Naive thymus-derived CD4-positive, alpha-beta T cell (primary cell): Measurements from ENCODE around the gene RCSD1. TPM values are rescaled to one million over a fixed set of nuclear protein-coding genes. Genes with fewer than 3 reads are reported as not detected.

Experiments used
- ATAC-seq: fragments of 150-1000 bp; cut with Tn5 transposase; 2 replicates; pipeline ENCODE4 v1.10.0; 2021; ENCODE audit warnings: mild to moderate bottlenecking, moderate library complexity
- CTCF ChIA-PET: fragments of 350-600 bp; sonication (Branson Sonifier 250); formaldehyde crosslinking; loops from one replicate; lab custom pipeline; 2021; ENCODE audit warnings: antibody characterized with exemption; lab: Charles Lee
- POLR2A ChIA-PET: fragments of 350-600 bp; sonication (Branson Sonifier 250); formaldehyde crosslinking; loops from one replicate; lab custom pipeline; 2021; ENCODE audit warnings: antibody characterized with exemption, inconsistent platforms; lab: Charles Lee
- DNase-seq, 9 donors: peaks; one replicate each; pipeline versions ENCODE4 v3.0.0 to v3.0.0-alpha.2; 2020 to 2022; ENCODE audit warnings: mixed read lengths in 1 of 9
- H3K27ac ChIP-seq: one replicate; pipeline ENCODE4 v1.7.0; 2013; ENCODE audit warnings: mild to moderate bottlenecking, low read depth, low read length, moderate library complexity
- H3K27me3 ChIP-seq, 2 donors: one replicate each; pipeline ENCODE4 v1.7.0; 2013; ENCODE audit warnings: low read length in 2 of 2, mild to moderate bottlenecking in 2 of 2, moderate library complexity in 2 of 2; ENCODE audit not compliant: control insufficient read depth in 2 of 2, insufficient read depth in 2 of 2
- H3K36me3 ChIP-seq, 3 experiments: 1 replicate in 2 of 3; 2 replicates in 1 of 3; pipeline ENCODE4 v1.7.0; 2013; ENCODE audit warnings: low read length in 3 of 3, mild to moderate bottlenecking in 3 of 3, moderate library complexity in 1 of 3; ENCODE audit not compliant: insufficient read depth in 3 of 3, control insufficient read depth in 2 of 3
- H3K4me1 ChIP-seq, 2 donors: one replicate each; pipeline ENCODE4 v1.7.0; 2013; ENCODE audit warnings: low read length in 2 of 2, mild to moderate bottlenecking in 2 of 2, moderate library complexity in 1 of 2; ENCODE audit not compliant: control insufficient read depth in 2 of 2, insufficient read depth in 2 of 2
- H3K4me3 ChIP-seq: 2 replicates; pipeline ENCODE4 v1.7.0; 2013; ENCODE audit warnings: mild to moderate bottlenecking, low read length
- H3K9me3 ChIP-seq, 3 experiments: 1 replicate in 2 of 3; 2 replicates in 1 of 3; pipeline ENCODE4 v1.7.0; 2013; ENCODE audit warnings: low read length in 3 of 3; ENCODE audit not compliant: control insufficient read depth in 2 of 3
- H3K27ac Mint-ChIP-seq, 9 donors: one replicate each; pipeline ENCODE4 v1.8.0; 2020 to 2022; ENCODE audit warnings: mixed read lengths in 9 of 9, mild to moderate bottlenecking in 8 of 9, moderate library complexity in 5 of 9, inconsistent platforms in 2 of 9
- H3K27me3 Mint-ChIP-seq, 5 donors: one replicate each; pipeline ENCODE4 v1.8.0; 2021 to 2022; ENCODE audit warnings: mixed read lengths in 5 of 5, mild to moderate bottlenecking in 1 of 5
- H3K36me3 Mint-ChIP-seq, 5 donors: one replicate each; pipeline ENCODE4 v1.8.0; 2020 to 2022; ENCODE audit warnings: mixed read lengths in 5 of 5, mild to moderate bottlenecking in 3 of 5, inconsistent platforms in 1 of 5
- H3K4me1 Mint-ChIP-seq, 7 donors: one replicate each; pipeline ENCODE4 v1.8.0; 2020 to 2022; ENCODE audit warnings: mixed read lengths in 7 of 7, mild to moderate bottlenecking in 3 of 7, inconsistent platforms in 1 of 7
- H3K4me3 Mint-ChIP-seq, 10 donors: one replicate each; pipeline ENCODE4 v1.8.0; 2020 to 2022; ENCODE audit warnings: mild to moderate bottlenecking in 10 of 10, mixed read lengths in 10 of 10, moderate library complexity in 6 of 10, inconsistent platforms in 2 of 10
- H3K9me3 Mint-ChIP-seq, 11 donors: one replicate each; pipeline ENCODE4 v1.8.0; 2020 to 2022; ENCODE audit warnings: mixed read lengths in 11 of 11, mild to moderate bottlenecking in 4 of 11, inconsistent platforms in 1 of 11, moderate library complexity in 1 of 11
- intact Hi-C, 2 donors: fragments of 100-400 bp; cut with micrococcal nuclease; formaldehyde crosslinking; loops; one replicate each; pipeline ENCODE4 v1.15.1; 2023
- polyA plus RNA-seq, 2 donors: library from polyadenylated mRNA; unstranded; fragments of 300-500 nt; fragmentation: Illumina TruSeq; gene quantifications; one replicate each; pipeline ENCODE4 v1.2.3, GENCODE V29; 2021
- total RNA-seq, 6 experiments: library from RNA in 5 of 6; stranded (reverse) in 5 of 6; gene quantifications; 1 replicate in 5 of 6; 2 replicates in 1 of 6; pipeline ENCODE4 v1.2.3 and lab custom pipeline; 2021 to 2026

Gene RCSD1
- total and polyA plus RNA-seq, 7 experiments from 2014 or later = 75.0 to 153 (median 135) TPM

DNA sequence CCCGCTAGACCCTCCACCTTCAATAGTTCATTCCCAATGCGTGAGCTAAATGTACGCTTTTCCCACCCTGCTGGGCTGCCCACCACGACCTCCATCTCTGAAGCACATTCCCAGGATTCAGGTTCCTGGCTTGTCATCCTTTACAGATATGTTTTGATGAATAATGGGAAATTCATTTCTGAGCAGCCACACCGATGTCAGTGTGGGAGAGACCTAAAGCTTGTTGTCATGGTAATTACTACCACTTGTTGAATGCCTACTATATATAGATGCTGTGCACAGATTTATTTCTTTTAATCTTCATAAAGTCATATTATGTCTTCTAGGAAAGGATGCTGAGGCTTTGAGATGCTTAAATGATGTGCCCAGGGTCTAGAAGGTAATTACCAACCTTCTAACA is 8.0 kb downstream of the RCSD1 start:
- DNase-seq = no peak
- H3K27ac Mint-ChIP-seq = peak overlapping the region; percentile 36 to 95 (median 86)
- no peak overlapping the region for H3K4me3 ChIP-seq
- H3K27me3 Mint-ChIP-seq = no peaks in the 10 kb centered on the region
- ATAC-seq = no peak
- no peaks in the 10 kb centered on the region for H3K9me3 ChIP-seq
- peak overlapping the region; percentile 14 to 92 (median 80) for H3K4me3 Mint-ChIP-seq
- ChIA-PET CTCF (interaction anchor here (1.2 to 9.8 kb wide), 10 partner anchors 10 to 77 kb away, joined by 4 to 283 read pairs (median 10); no protein-coding TSS in a partner anchor), POLR2A (interaction anchor here (1.3 to 16.0 kb wide), 7 partner anchors 10 to 77 kb away, joined by 6 to 276 read pairs (median 16); no protein-coding TSS in a partner anchor)
- H3K9me3 Mint-ChIP-seq = no peaks in the 10 kb centered on the region
- intact Hi-C loops = loop anchor here in 1 of 2 donors (10.0 kb wide), 1 partner anchor 167 kb away; no protein-coding TSS in a partner anchor
- H3K36me3 Mint-ChIP-seq = peaks cover 11 to 37% (median 32%) of the 10 kb centered on the region in 5 donors
- H3K36me3 ChIP-seq = peaks cover 11 to 48% (median 19%) of the 10 kb centered on the region in 3 experiments
- peaks cover 82 to 100% (median 94%) of the 10 kb centered on the region in 7 donors for H3K4me1 Mint-ChIP-seq
- H3K27ac ChIP-seq = peak overlapping the region; percentile 61
- H3K27me3 ChIP-seq = no peaks in the 10 kb centered on the region
- peaks cover 76 to 87% of the 10 kb centered on the region in 2 donors for H3K4me1 ChIP-seq

GRCh38 chr1:167640051-167640450 is 10.0 kb downstream of the RCSD1 start:
- ChIA-PET CTCF (interaction anchor here (0.9 to 9.8 kb wide), 2 partner anchors 38 to 48 kb away, joined by 3 to 283 read pairs; no protein-coding TSS in a partner anchor), POLR2A (interaction anchor here (0.6 to 16.0 kb wide), 2 partner anchors 35 to 43 kb away, joined by 3 to 276 read pairs; no protein-coding TSS in a partner anchor)
- Mint-ChIP-seq H3K27me3 (no peaks in the 10 kb centered on the region), H3K27ac (peak overlapping the region in 6 of 9 donors; percentile 20 to 76 (median 44)), H3K9me3 (no peaks in the 10 kb centered on the region), H3K4me3 (peak overlapping the region in 4 of 10 donors; percentile 34 to 84 (median 53)), H3K36me3 (peaks cover 5 to 25% (median 15%) of the 10 kb centered on the region in 5 donors), H3K4me1 (peaks cover 80 to 100% (median 94%) of the 10 kb centered on the region in 7 donors)
- peaks cover 75 to 77% of the 10 kb centered on the region in 2 donors for H3K4me1 ChIP-seq
- no peaks in the 10 kb centered on the region for H3K27me3 ChIP-seq
- H3K9me3 ChIP-seq = no peaks in the 10 kb centered on the region
- peaks cover 11 to 43% (median 20%) of the 10 kb centered on the region in 3 experiments for H3K36me3 ChIP-seq
- DNase-seq = no peak
- intact Hi-C loops = no loop called here
- no peak for ATAC-seq
- H3K27ac ChIP-seq = peak overlapping the region; percentile 10
- no peak overlapping the region for H3K4me3 ChIP-seq

- intact Hi-C loops = no loop called here
- Mint-ChIP-seq H3K9me3 (no peaks in the 10 kb centered on the region), H3K27ac (peak overlapping the region; percentile 37 to 83 (median 76)), H3K4me1 (peaks cover 79 to 99% (median 93%) of the 10 kb centered on the region in 7 donors), H3K36me3 (peaks cover 5 to 27% (median 25%) of the 10 kb centered on the region in 5 donors), H3K4me3 (peak overlapping the region; percentile 16 to 72 (median 56)), H3K27me3 (no peaks in the 10 kb centered on the region)
- peak overlapping the region; percentile 0 for H3K27ac ChIP-seq
- ChIA-PET CTCF (interaction anchor here (0.5 to 1.6 kb wide), 3 partner anchors 41 to 336 kb away, joined by 3 to 8 read pairs (median 3); no protein-coding TSS in a partner anchor), POLR2A (interaction anchor here (0.6 to 16.0 kb wide), 7 partner anchors 9 to 59 kb away, joined by 3 to 276 read pairs (median 4); partner anchors contain the start of gene RCSD1)
- no peaks in the 10 kb centered on the region for H3K27me3 ChIP-seq
- ATAC-seq = peak; percentile 50
- H3K4me1 ChIP-seq = peaks cover 68 to 75% of the 10 kb centered on the region in 2 donors
- no peaks in the 10 kb centered on the region for H3K9me3 ChIP-seq
- peaks cover 6 to 39% (median 20%) of the 10 kb centered on the region in 3 experiments for H3K36me3 ChIP-seq
- DNase-seq = peak in 2 of 9 donors; percentile 23 to 26
- peak overlapping the region; percentile 9 for H3K4me3 ChIP-seq
Measured at GRCh38 chr1:167641786-167642500, 11.9 kb downstream of the RCSD1 start.

GRCh38 chr1:167642501-167642826 is 12.4 kb downstream of the RCSD1 start:
- H3K27me3 Mint-ChIP-seq = no peaks in the 10 kb centered on the region
- ATAC-seq (no peak), DNase-seq (no peak)
- peaks cover 5 to 25% (median 25%) of the 10 kb centered on the region in 5 donors for H3K36me3 Mint-ChIP-seq
- H3K4me1 Mint-ChIP-seq = peaks cover 76 to 97% (median 88%) of the 10 kb centered on the region in 7 donors
- H3K9me3 ChIP-seq = no peaks in the 10 kb centered on the region
- peak overlapping the region; percentile 9 for H3K4me3 ChIP-seq
- ChIA-PET CTCF (interaction anchor here (0.5 to 1.6 kb wide), 2 partner anchors 42 to 336 kb away, joined by 3 to 8 read pairs; no protein-coding TSS in a partner anchor), POLR2A (interaction anchor here (0.6 to 16.0 kb wide), 7 partner anchors 8 to 59 kb away, joined by 3 to 276 read pairs (median 4); partner anchors contain the start of gene RCSD1)
- no peaks in the 10 kb centered on the region for H3K27me3 ChIP-seq
- H3K9me3 Mint-ChIP-seq = no peaks in the 10 kb centered on the region
- H3K36me3 ChIP-seq = peaks cover 6 to 39% (median 20%) of the 10 kb centered on the region in 3 experiments
- H3K27ac Mint-ChIP-seq = peak overlapping the region; percentile 37 to 83 (median 76)
- peaks cover 63 to 70% of the 10 kb centered on the region in 2 donors for H3K4me1 ChIP-seq
- intact Hi-C loops = no loop called here
- peak overlapping the region in 9 of 10 donors; percentile 38 to 72 (median 57) for H3K4me3 Mint-ChIP-seq
- peak overlapping the region; percentile 0 for H3K27ac ChIP-seq

DNA sequence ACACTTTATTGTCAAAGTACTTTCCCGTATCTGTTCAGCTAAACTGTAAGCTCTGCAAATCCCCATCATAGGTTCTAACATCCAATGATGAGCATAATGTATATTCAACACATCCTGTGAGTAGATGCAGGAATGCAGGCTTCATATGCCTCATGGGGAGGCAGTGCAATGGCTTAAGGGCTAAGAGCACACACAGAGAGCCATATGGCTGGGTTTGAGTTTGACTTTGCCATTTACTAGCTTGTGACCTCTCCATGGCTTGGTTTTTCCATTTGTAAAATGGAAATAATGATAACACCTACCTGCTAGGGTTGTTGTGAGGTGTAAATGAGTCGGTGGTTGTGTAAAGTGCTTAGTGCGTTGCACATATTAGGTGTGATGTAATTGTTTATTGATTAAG is 13.4 kb downstream of the RCSD1 start:
- ChIA-PET CTCF (interaction anchor here (0.6 to 2.0 kb wide), 2 partner anchors 43 to 44 kb away, joined by 7 read pairs; no protein-coding TSS in a partner anchor), POLR2A (no interaction called here)
- Histone ChIP-seq H3K27me3 (no peaks in the 10 kb centered on the region), H3K4me3 (no peak overlapping the region), H3K36me3 (peaks cover 6 to 36% (median 20%) of the 10 kb centered on the region in 3 experiments), H3K4me1 (peaks cover 57 to 68% of the 10 kb centered on the region in 2 donors), H3K9me3 (no peaks in the 10 kb centered on the region), H3K27ac (no peak overlapping the region)
- peaks cover 72 to 95% (median 85%) of the 10 kb centered on the region in 7 donors for H3K4me1 Mint-ChIP-seq
- DNase-seq (no peak), ATAC-seq (no peak)
- intact Hi-C loops = loop anchor here in 1 of 2 donors (1.0 kb wide), 1 partner anchor 10 kb away; no protein-coding TSS in a partner anchor
- no peaks in the 10 kb centered on the region for H3K27me3 Mint-ChIP-seq
- H3K27ac Mint-ChIP-seq = peak overlapping the region in 8 of 9 donors; percentile 25 to 79 (median 57)
- H3K36me3 Mint-ChIP-seq = peaks cover 5 to 29% (median 25%) of the 10 kb centered on the region in 5 donors
- H3K9me3 Mint-ChIP-seq = no peaks in the 10 kb centered on the region
- H3K4me3 Mint-ChIP-seq = peak overlapping the region in 7 of 10 donors; percentile 15 to 72 (median 47)

GRCh38 chr1:167644551-167644950 is 14.5 kb downstream of the RCSD1 start:
- CTCF ChIA-PET = interaction anchor here (1.0 to 2.0 kb wide), 2 partner anchors 43 to 44 kb away, joined by 6 to 7 read pairs; no protein-coding TSS in a partner anchor
- Mint-ChIP-seq H3K9me3 (no peaks in the 10 kb centered on the region), H3K36me3 (peaks cover 5 to 35% (median 25%) of the 10 kb centered on the region in 5 donors), H3K27me3 (no peaks in the 10 kb centered on the region), H3K4me1 (peaks cover 73 to 96% (median 89%) of the 10 kb centered on the region in 7 donors), H3K4me3 (peak overlapping the region in 6 of 10 donors; percentile 14 to 72 (median 30)), H3K27ac (peak overlapping the region in 6 of 9 donors; percentile 9 to 90 (median 64))
- intact Hi-C loops = no loop called here
- ATAC-seq = no peak
- no peaks in the 10 kb centered on the region for H3K9me3 ChIP-seq
- DNase-seq = no peak
- H3K4me3 ChIP-seq = no peak overlapping the region
- no peak overlapping the region for H3K27ac ChIP-seq
- H3K4me1 ChIP-seq = peaks cover 66 to 79% of the 10 kb centered on the region in 2 donors
- H3K27me3 ChIP-seq = no peaks in the 10 kb centered on the region
- POLR2A ChIA-PET = interaction anchor here (0.6 to 1.3 kb wide), 3 partner anchors 12 to 528 kb away, joined by 3 to 7 read pairs (median 3); no protein-coding TSS in a partner anchor
- peaks cover 6 to 35% (median 20%) of the 10 kb centered on the region in 3 experiments for H3K36me3 ChIP-seq
